GM19025 (cell line): ENCODE data around the gene CYP51A1.
"Not testable (repeated sequence)": the region's sequence is repeated elsewhere in the genome, so short reads cannot be mapped to it uniquely, and the experiment has no call there.

Experiments used
- ATAC-seq: cut with Tn5 transposase; IDR thresholded peaks from one replicate; pipeline ENCODE4 v1.9.1; 2021; ENCODE audit warnings: mild to moderate bottlenecking, low read depth, moderate library complexity; ENCODE audit not compliant: unreplicated experiment

Gene CYP51A1

GRCh38 chr7:92131764-92132330, 2.4 kb downstream of the CYP51A1 start:
- no peak for ATAC-seq

- no peak for ATAC-seq
Measured at GRCh38 chr7:92131093-92131492, 3.2 kb downstream of the CYP51A1 start.

GRCh38 chr7:92121681-92122080, 12.6 kb downstream of the CYP51A1 start:
- ATAC-seq = no peak

GRCh38 chr7:92119213-92119759, 15.0 kb downstream of the CYP51A1 start:
- ATAC-seq = no peak

GRCh38 chr7:92116949-92117348, 17.3 kb downstream of the CYP51A1 start:
- no peak for ATAC-seq

GRCh38 chr7:92115821-92116220, 18.5 kb downstream of the CYP51A1 start:
- no peak for ATAC-seq

GRCh38 chr7:92110857-92111256, 23.4 kb downstream of the CYP51A1 start:
- ATAC-seq = no peak

GRCh38 chr7:92108821-92109220, 25.5 kb downstream of the CYP51A1 start:
- ATAC-seq = no peak

GRCh38 chr7:92102862-92103261, 31.4 kb downstream of the CYP51A1 start:
- not testable (repeated sequence) for ATAC-seq

GRCh38 chr7:92100534-92100933, 33.7 kb downstream of the CYP51A1 start:
- ATAC-seq = no peak

- no peak for ATAC-seq
Measured at GRCh38 chr7:92095380-92095779, 38.9 kb downstream of the CYP51A1 start.

GRCh38 chr7:92092210-92092609, 42.1 kb downstream of the CYP51A1 start:
- no peak for ATAC-seq

GRCh38 chr7:92088266-92088665, 46.0 kb downstream of the CYP51A1 start:
- no peak for ATAC-seq

- ATAC-seq = not testable (repeated sequence)
Measured at GRCh38 chr7:92083922-92084321, 50.4 kb downstream of the CYP51A1 start.

- ATAC-seq = no peak
Measured at GRCh38 chr7:92076509-92076908, 57.8 kb downstream of the CYP51A1 start.

- peak; percentile 93 for ATAC-seq
Measured at GRCh38 chr7:92075455-92076158, 58.7 kb downstream of the CYP51A1 start.

GRCh38 chr7:92072708-92073107, 61.6 kb downstream of the CYP51A1 start:
- ATAC-seq = no peak

GRCh38 chr7:92072121-92072520, 62.2 kb downstream of the CYP51A1 start:
- no peak for ATAC-seq

GRCh38 chr7:92071032-92071431, 63.2 kb downstream of the CYP51A1 start:
- ATAC-seq = no peak

- ATAC-seq = no peak
Measured at GRCh38 chr7:92064438-92065029, 69.7 kb downstream of the CYP51A1 start.
